ENCODE results near the gene SLC23A2.
"Not testable (repeated sequence)": the region's sequence is repeated elsewhere in the genome, so short reads cannot be mapped to it uniquely, and the experiment has no call there.

The SLC23A2 gene

GRCh38 chr20:5001174-5002076 is at the start of gene SLC23A2:
SLC23A2 (minus strand) TSS chr20:5001510; CDS start chr20:4932562, 68,948 bp downstream.
- peak; percentile 54 to 55 for DNase-seq

DNA sequence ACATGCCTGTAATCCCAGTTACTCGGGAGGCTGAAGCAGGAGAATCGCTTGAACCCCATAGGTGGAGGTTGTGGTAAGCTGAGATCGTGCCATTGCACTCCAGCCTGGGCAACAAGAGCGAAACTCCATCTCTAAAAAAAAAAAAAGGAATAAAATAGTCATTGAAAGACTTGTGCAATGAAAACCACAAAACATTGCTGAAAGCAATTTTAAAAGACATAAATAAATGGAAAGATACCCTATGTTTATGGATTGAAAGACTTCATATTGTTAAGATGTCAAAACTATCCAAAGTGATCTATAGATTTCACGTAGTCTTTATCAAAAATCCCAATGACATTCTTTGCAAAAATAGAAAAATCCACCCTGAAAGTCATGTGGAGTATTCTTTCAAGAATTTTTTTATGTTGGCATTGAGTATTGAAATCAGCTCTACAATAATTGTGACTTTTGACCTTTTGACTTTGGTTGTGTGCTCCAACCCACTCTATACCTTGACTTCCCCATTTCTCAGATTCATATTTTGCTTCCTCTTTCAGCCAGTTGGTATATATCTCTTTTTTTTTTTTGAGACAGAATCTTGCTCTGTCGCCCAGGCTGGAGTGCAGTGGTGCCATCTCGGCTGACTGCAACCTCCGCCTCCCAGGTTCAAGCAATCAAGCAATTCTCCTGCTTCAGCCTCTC is 45.5 kb upstream of the SLC23A2 start:
- DNase-seq, result no peak

- no peak for DNase-seq
Measured at GRCh38 chr20:5045906-5046305, 44.6 kb upstream of the SLC23A2 start.

- DNase-seq, result no peak
Measured at GRCh38 chr20:5044075-5044620, 42.8 kb upstream of the SLC23A2 start.

GRCh38 chr20:5041433-5041832 is 40.1 kb upstream of the SLC23A2 start:
- DNase-seq, result no peak

GRCh38 chr20:5040345-5040744 is 39.0 kb upstream of the SLC23A2 start:
- no peak for DNase-seq

DNA sequence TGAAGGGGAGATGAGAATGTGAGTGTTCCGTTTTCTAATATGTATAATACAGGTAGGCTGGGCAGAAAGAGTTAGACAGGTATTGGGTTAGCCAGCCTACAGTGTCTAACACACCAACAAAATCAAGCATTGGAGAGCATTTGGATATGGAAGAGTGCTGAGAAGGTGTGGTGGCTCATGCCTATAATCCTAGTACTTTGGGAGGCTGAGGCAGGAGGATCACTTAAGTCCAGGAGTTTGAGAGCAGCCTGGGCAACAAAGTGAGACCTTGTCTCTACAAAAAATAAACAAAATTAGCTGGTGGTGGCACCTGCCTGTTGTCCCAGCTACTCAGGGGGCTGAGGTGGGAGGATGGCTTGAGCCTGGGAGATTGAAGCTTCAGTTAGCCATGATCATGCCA is 38.6 kb upstream of the SLC23A2 start:
- no peak for DNase-seq

GRCh38 chr20:5039255-5039657 is 37.9 kb upstream of the SLC23A2 start:
- peak; percentile 6 to 17 for DNase-seq

DNA sequence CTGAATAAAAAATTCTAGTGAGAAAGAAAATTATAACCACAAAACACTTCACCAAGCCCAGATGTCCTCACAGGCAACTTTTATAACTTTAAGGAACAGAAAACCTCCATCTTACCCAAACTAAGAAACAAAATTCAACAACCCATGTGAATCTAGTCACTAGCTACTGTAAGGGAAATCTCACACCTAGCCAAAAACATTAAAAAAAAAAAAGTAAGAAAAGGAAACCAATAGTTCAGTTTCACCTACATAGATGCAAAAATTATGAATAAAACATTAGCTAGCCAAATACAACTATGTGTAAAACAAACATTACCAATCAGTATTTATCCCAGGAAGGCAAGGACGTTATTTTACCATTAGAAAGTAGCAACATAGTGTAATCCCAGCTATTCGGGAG is 35.5 kb upstream of the SLC23A2 start:
- DNase-seq, result no peak

- not testable (repeated sequence) for DNase-seq
Measured at GRCh38 chr20:5035518-5035917, 34.2 kb upstream of the SLC23A2 start.

DNA sequence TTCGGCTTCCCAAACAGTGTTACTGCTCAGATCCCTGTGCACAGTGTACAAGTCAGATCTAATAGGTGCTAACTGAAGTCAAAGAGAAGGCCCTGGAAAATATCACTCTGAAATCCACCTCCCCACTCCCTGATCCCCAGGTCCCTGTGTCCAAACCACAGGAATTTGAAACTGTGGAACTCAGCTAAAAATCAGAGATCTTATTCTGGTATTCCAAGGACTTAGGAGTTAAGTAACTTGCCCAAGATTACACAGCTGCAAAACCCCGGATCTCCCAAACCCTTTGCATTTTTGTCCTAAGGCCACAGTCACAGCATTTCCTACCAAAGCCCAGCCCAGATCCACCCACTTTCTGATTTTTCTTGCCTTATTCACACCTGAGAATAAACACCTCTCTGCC is 32.3 kb upstream of the SLC23A2 start:
- DNase-seq, result no peak

DNA sequence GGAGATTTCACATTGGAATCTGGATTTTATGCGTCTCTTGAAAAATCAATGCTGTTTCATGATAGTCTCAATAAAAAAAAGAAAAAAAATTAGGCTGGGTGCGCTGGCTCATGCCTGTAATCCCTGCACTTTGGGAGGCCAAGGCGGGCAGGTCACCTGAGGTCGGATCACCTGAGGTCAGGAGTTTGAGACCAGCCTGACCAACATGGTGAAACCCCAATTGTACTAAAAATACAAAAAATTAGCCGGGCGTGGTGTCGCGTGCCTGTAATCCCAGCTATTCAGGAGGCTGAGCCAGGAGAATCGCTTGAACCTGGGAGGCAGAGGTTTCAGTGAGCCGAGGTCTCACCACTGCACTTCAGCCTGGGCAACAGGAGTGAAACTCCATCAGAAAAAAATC is 30.4 kb upstream of the SLC23A2 start:
- not testable (repeated sequence) for DNase-seq

DNA sequence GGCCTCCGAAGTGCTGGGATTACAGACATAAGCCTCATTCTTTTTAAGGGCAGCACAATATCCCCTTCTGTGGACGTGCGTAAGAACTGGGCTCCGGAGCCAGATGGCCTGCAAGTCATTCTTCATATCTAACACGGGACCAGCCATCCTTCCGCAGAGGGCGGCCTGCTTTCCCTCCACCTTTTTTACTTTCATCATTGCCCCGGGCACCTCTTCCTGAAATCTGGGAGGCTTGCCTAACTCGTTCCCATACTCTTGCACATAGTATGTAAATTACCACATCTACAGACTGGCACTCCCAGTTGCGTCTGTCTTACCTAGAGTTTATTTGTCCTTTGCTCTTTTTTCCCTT is 29.9 kb upstream of the SLC23A2 start:
- DNase-seq, result no peak

DNA sequence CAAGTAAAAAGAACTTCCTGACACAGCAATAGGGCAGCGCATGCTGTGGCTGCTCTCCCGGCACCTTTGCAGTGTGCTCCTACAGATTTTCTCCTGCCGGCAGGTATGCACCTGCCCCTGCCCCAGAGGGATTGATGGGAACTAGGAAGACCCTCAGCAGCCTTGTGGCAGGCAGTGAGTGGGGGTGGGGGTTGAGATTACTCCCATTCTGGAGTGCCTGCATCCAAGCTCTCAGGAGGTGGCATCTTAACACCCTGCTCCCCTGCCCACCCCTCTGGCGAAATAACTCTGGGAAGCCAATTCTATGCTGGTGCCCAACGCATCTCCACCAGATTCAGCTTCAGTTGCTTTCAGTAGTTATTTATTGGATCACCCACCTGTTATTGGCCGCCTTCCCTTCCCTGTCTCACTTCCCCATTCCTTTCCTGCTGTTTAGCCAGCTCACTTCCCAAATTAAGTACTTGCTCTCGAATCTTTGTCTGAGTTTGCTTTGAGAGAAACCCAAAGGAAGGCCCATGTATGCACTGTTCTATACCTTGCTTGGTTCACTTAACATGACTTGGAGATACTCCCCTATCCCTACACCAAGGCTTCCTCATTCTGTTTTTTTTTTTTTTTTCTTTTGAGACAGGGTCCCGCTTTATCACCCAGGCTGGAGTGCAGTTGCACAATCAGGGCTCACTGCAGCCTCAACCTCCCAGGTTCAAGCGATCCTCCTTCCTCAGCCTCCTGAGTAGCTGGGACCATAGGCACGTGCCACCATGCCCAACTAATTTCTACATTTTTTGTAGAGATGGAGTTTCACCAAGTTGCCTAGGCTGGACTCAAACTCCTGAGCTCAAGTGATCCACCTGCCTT is 29.3 kb upstream of the SLC23A2 start:
- no peak for DNase-seq

GRCh38 chr20:5028258-5029059 is 27.1 kb upstream of the SLC23A2 start:
- not testable (repeated sequence) for DNase-seq

- no peak for DNase-seq
Measured at GRCh38 chr20:5024982-5025381, 23.7 kb upstream of the SLC23A2 start.

DNA sequence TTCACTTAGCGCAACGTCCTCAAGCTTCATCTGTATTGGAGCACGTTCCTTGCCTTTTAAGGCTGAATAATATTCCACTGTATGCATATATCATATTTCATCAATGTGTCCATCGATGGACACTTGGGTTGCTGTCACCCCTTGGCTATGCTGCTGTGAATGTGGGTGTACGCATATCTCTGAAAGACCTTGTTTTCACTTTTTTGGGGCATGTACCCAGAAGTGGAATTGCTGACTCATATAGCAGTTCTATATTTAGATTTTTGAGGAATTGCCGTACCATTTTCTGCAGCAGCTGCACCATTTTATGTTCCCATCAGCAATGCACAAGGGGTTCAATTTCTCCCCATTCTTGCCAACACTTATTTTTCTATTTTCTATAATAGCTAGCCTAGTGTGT is 22.8 kb upstream of the SLC23A2 start:
- DNase-seq, result no peak

DNA sequence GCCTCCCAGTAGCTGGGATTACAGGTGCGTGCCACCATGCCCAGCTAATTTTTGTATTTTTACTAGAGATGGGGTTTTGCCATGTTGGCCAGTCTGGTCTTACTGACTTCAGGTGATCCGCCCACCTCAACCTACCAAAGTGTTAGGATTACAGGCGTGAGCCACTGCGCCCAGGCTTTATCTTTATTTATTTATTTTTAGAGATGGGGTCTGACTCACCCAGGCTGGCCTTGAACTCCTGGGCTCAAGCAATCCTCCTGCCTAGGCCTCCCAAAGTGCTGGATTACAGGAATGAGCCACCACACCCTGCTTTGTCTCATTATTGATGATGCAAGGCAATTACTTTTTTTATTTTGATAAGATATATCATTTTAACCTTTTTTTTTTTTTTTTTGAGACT is 21.9 kb upstream of the SLC23A2 start:
- DNase-seq, result not testable (repeated sequence)

DNA sequence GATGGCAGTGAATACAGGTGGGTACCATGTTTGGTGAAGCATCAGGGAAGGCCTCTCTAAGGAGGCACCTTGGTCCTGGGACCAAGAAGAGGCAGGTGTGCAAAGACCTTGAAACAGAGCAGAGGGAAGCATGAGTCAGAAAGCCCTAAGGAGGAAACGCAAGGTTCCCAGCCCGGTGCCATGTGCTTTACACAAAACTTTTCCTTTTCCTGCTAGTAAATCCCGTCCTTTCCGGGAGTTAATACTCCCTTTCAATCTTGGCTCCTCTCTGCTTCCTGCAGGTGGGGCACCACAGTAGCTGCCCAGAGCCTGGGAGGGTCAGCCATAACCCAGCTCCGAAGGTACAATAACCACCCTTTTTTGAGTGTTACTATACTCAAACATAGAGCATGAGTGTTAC is 19.4 kb upstream of the SLC23A2 start:
- no peak for DNase-seq

- no peak for DNase-seq
Measured at GRCh38 chr20:5013682-5014447, 12.6 kb upstream of the SLC23A2 start.

DNA sequence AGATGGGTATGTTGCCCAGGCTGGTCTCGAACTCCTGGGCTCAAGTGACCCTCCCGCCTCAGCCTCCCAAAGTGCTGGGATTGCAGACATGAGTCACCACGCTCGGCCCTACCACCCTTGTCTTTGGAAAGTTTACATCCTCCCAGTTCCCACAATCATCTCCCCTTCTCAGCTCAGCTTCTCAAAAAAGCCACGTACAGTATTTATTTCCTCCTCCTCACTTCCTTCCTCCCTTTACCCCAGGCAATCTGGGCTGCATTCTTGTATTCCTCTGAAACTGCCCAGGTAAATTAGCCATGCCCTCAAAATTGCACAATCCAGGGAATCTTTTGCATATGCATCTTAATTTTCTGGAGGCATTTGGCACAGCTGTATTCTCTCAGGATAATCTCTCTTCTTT is 7.4 kb upstream of the SLC23A2 start:
- no peak for DNase-seq

Data from activated CD4-positive, alpha-beta T cell treated with anti-CD3 and anti-CD28 coated beads, Interleukin-2, amount 50 U/mL, for 48 hours (primary cell).